GM12874 (cell line): ENCODE results near the gene FTMT.

ENCODE experiments used
- CTCF ChIP-seq: IDR thresholded peaks from 2 replicates; pipeline ENCODE4 v1.5.1; 2011; ENCODE audit warnings: low read depth, mild to moderate bottlenecking, control low read depth, low read length, moderate library complexity; ENCODE audit not compliant: insufficient read depth

FTMT gene

DNA sequence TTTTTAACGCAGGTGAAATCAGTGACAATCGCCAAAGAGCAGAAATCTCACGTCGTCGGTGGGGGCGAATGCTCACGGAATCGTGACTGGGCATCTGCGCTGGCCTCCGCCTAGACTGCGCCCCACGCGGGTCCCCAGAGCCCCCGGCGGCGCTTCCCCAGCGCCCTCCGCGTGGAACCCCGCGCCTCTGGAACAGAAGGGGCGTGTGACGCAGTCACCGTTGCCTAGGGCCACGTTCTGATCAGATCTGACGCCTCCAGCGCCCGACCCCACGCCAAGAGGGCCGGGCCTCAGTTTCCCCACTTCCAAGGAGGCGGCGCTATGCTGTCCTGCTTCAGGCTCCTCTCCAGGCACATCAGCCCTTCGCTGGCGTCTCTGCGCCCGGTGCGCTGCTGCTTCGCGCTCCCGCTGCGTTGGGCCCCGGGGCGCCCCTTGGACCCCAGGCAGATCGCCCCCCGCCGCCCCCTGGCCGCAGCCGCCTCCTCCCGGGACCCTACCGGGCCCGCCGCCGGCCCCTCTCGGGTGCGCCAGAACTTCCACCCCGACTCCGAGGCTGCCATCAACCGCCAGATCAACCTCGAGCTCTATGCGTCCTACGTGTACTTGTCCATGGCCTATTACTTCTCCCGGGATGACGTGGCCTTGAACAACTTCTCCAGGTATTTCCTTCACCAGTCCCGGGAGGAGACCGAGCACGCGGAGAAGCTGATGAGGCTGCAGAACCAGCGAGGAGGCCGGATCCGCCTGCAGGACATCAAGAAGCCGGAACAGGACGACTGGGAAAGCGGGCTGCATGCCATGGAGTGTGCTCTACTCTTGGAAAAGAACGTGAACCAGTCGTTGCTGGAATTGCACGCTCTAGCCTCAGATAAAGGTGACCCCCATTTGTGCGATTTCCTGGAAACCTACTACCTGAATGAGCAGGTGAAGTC, at the start of gene FTMT:
TSS of gene FTMT (plus strand) at position 240 of the 932 bp plus-strand sequence. CDS start at position 322, 82 bp downstream.
- no peak for TF ChIP-seq CTCF

DNA sequence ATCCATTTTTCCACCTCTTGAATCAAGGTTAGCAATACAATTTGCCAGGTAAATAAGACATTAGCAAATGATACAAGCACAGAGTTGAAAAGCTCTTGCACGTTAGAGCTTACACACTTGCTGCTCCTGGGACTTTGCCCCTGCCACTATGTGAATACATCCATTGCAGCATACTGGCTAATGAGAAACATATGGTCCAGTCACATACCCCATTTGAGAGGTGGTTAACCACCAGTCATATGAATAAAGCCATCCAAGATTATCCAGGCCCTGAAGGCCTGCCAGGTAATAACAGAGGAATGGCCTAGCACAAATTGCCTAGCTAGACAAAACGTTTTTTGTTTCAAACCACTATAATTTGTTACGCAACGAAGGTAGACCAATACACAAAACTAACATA, 45.8 kb upstream of the FTMT start:
- TF ChIP-seq CTCF: no peak

- no peak for TF ChIP-seq CTCF
Measured at GRCh38 chr5:121816164-121816563, 35.5 kb upstream of the FTMT start.

- TF ChIP-seq CTCF: no peak
Measured at GRCh38 chr5:121819682-121820261, 31.9 kb upstream of the FTMT start.

GRCh38 chr5:121833617-121834016, 18.1 kb upstream of the FTMT start:
- TF ChIP-seq CTCF: no peak

DNA sequence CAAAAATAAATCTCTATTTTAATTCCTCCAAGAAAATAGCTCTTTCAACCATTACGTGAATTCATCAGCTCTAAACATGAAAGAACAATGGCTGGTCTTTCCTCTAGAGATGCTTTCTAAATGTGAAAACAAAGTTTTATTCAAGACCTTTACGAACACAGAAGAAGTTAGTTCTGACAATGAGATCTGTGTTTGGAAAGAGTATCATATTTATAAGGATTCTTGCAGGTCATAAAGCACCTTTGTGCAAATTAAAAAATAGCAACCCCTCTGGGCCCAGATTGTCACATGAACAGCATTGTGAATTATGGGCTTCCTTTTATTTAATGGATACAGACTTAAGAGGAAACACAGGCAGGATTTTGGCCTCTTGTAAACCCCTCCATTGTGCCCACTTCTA, 17.7 kb upstream of the FTMT start:
- no peak for TF ChIP-seq CTCF

DNA sequence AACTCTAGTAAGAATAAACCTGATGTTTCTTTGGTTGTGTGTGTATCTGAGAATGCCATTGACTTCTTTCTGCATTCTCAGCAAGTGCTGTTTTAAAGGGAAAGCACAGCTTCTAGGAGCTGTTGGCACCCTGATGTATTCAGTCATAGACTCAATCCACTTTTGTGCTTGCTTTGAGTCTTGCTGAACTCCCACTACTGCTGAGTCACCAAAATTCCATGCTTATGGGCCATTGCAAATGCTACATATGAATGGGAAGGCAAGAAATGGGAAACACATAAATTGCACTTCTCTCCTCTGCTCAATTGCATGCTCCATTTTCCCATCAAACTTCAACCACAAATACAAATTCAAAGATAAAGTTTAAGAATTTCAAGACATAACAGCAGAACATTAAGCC, 9.8 kb upstream of the FTMT start:
- no peak for TF ChIP-seq CTCF
